Measurements from ENCODE around the gene PLEKHD1. TPM values are rescaled to one million over a fixed set of nuclear protein-coding genes. Genes with fewer than 3 reads are reported as not detected.

Gene PLEKHD1
- total RNA-seq, 1 donor from 2014 or later: not detected

DNA sequence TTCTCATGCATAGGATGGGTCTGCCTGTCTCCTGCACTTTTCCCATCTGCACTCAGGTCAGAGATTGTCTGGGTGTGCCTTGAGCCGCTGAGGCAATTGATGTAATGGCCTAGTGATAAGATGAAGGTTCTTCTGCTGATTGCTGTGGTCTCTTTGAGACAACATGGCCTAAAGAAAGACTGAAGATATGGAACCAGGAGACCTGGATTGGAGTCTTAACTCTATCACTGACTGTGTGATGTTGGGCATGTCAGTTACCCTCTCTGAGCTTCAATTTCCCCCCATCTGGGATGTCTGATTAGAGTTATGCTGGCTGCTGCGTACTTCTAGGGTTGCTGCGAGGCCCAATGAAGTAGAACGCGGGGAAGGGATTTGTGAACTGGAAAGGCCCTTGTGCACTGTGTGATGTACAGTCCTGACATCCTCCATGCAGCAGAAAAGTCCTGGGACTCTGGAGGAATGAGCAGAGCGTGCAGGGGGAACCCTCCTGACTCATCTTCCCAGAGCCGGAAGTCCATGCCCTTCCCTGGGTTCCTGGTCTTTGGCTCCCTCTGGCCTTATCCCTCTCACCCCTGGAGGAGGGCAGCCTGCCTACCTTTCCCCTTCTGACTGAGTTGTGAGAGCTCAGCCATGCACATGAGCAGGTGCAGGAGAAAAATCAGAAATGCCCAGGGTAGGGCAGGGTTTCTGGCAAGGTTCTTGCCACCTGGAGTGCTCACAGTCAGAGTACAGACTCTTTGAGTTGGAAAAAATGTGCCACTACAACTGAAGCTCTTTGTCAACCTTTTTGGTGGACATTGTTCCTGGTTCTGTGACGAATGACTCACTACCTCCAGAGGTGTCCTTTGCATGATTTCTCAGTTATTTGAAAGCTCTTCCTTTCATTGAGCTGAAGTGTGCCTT lies 21.1 kb downstream of the PLEKHD1 start:
- no peak for ATAC-seq

DNA sequence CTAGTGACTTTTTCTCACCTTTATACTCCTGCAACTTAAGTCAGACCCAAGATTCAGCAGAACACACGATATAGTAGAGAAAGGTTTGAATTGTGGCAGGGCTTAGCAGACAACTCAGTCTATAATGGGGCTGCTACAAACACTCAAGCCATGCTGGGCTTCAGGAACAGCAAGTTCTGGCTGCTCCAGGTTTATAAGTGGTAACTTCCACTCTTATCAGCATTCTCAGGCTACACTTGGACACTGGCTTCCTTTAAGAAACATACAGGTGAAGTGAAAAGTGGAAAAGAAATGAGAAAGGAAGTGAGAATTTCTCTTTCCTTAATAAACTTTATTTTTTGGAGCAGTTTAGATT lies 21.7 kb downstream of the PLEKHD1 start:
- ATAC-seq (no peak), DNase-seq (ENCODE audit: low spot score) (no peak)

More for the DNA sequence above, 21.1 kb downstream of the PLEKHD1 start:
- no peak for DNase-seq (ENCODE audit: low spot score)

DNA sequence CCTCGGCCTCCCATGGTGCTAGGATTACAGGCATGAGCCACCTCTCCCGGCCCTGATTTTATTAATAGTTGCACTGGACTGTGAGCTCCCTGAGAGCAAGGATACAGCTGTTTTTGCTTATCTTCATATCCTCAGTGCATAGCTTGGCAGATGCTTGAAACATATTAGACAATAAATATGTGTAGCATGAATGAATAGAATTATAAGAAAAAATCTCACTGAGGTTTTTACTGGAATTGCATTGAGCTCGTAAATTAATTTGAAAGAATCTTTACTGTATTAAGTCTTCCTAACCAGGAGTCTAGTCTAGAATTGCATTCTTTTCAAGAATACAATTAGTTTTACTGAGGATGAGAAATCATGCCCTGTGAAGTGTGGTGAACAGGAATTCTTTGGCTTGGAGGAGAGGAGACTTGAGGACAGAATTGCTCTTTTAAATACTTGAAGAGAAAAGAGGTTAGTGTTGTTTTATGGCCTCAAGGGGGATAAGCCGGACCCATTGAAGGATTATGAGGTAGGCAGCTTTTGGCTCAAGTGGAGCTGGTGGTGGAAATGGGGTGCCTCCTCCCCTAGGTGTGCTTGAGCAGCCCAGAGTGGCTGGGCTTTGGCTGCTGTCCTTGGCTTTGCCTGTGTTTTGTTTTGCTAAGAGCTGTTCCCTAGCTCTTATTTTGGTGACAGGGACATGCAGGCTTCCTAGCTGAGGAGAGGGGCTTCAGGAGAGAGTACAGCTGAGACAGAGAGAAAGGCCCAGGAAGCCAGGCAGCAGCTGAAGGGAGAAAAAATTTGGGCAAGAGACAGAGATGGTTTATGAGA lies 34.0 kb downstream of the PLEKHD1 start:
- ATAC-seq (no peak), DNase-seq (ENCODE audit: low spot score) (no peak)

DNA sequence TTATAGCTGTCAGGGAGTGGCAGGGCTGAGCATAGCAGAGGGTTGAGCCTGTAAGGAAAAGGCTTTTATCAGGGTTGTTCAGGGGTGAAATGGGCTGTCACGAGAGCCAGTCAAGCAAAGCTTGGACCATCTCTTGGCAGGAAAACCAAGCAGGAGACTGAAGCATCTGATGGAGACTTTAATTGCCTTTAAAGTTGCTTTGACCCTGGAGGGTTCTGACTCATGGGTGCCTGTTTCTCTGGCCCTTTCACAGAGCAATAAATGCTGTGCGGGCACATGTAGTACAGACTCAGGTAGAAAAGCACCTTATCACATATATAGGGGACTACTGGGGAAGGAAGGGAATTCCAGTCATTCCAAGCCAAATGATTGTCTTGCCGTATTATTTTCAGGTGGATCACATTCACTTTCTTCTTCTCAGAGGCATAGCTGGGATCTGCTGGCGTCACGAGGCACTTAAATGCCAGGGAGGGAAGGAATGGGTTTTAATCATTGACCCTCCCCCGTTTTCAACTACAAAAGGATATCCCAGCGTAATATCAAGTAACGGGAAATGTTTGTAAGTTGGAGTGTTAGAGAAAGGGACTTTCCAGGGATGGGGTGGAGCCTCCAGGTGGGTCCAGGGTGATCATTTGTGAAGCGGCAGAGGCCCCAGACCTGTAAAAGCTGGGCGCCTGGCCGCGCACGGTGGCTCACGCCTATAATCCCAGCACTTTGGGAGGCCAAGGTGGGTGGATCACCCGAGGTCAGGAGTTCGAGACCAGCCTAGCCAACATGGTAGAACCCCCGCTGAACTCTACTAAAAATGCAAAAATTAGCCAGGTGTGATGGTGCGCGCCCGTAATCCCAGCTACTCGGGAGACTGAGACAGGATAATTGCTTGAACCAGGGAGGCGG lies 34.9 kb downstream of the PLEKHD1 start:
- no peak for DNase-seq (ENCODE audit: low spot score)
- no peak for ATAC-seq

DNA sequence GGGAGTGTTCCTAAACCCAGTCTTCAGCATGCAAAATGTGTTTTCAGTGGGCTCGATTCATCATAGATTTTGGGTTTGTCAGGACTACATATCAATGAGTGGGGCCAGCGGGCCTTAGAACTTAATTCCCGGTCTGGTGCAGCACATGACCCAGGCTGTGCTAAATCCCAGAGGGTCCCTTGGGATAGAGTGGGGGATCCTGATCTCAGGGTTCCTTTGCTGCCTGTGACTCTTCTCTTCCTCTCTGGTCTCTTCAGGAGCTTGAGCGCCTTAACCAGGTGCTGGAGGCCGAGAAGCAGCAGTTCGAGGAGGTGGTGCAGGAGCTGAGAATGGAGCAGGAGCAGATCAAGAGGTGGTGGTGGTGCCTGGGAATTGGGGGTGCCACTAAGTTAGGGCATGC lies 37.5 kb downstream of the PLEKHD1 start:
- DNase-seq (ENCODE audit: low spot score): no peak
- no peak for ATAC-seq

DNA sequence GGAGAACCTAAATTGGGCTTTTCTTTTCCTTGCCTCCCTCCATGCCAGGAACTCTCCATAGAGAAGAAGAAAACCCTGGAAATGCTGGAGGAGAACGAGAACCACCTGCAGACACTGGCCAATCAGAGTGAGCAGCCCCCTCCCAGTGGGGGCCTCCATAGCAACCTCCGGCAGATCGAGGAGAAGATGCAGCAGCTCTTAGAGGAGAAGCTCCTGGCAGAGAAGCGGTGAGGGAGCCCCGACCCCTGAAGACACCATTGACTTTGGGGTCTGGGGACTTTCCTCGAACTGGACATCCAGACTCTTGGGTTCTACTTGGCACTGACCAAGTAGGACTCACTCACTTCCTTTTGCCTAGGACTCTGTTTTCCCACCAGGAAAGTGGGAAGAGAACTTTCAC lies 41.4 kb downstream of the PLEKHD1 start:
- ATAC-seq: no peak
- no peak for DNase-seq (ENCODE audit: low spot score)

DNA sequence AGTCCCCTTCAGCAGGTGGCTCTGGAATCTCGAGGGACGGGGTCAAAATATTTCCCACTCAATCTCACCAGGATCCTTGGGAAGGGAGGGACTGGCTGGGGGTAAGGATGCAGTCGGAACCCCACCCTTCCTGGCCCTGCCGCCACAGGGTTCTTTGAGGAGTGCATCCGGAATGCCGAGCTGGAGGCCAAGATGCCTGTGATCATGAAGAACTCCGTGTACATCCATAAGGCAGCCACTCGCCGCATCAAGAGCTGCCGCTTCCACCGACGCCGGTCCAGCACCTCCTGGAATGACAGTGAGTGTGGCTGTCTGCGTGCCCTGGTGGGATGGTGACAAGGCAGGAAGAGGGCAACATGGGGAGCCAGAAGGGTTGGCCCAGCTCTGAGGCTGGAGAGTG lies 43.1 kb downstream of the PLEKHD1 start:
- ATAC-seq: no peak

DNA sequence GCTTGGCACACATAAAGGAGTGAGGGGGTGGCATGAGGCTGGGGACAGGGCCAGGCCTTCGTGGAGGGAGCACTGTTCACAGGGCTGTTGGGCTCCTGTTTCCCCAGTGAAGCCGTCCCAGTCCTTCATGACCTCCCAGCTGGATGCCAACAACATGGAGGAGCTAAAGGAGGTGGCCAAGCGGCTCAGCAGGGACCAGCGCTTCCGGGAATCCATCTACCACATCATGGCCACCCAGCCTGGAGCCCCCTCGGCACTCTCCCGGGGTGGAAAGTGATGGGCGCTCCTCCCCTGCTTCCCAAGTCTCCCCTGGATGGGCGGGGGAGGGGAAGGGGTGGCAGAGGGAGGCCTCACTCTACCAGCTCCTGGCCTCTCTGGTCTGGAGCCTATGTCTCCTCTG lies 43.6 kb downstream of the PLEKHD1 start:
- ATAC-seq (no peak), DNase-seq (ENCODE audit: low spot score) (no peak)

More for the DNA sequence above, 43.1 kb downstream of the PLEKHD1 start:
- DNase-seq (ENCODE audit: low spot score): no peak

DNA sequence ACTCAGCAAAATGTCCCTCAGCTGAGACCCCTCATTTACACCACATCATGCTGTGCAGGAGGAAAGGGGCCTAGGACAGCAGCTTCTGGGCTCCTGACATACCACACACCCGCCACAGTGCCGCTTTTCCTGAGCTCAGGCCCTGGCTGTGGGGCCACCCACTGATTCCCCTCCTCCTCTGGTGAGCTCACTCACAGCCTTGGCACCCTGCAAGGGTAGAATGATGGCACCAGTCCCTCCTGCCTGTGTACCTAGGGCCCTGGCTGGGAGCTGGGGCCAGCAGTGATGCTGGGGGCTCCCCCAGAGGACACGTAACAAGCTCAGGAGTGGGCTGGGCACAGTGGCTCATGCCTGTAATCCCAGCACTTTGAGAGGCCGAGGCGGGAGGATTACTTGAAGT lies 44.4 kb downstream of the PLEKHD1 start:
- ATAC-seq: no peak
- DNase-seq (ENCODE audit: low spot score): no peak

DNA sequence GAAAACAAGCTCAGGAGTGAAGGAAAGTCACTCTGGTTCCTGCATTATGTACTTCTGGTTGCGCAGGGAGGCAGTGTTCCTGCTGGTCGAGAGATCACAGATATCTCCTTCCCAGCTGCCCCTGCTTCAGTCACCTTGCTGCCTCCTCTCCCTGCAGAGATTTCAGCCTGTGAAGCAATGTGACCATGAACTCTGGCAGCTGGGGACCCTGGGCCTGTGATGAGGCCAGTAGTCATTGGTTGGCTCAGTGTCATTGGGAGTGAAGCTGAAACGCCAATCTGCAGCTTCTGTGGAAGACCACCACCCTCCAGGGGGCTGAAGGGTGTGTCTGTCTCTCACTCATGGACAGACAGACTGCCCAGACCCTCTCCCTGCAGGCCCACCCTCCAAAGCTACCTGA lies 45.0 kb downstream of the PLEKHD1 start:
- ATAC-seq: no peak
- no peak for DNase-seq (ENCODE audit: low spot score)

DNA sequence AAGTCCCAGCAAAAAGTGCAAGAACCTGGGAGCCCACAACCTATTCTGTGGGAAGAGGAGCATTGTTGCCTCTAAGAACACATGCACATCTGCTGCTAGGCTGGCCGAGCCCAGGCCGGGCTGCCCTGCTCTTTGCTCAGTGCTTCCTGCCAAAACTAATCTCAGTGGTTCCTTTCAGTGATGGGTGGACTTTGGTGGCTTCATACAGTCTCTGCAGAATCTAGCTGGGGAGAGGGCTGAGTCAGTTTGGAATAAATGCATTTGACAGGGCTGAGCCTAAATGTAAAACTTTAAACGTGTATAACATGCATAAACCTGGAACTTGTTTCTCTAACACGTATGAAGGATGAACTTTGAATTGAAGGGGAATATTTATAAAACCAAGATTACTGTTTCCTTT lies 45.6 kb downstream of the PLEKHD1 start:
- ATAC-seq (peak; percentile 46), DNase-seq (ENCODE audit: low spot score) (no peak)

DNA sequence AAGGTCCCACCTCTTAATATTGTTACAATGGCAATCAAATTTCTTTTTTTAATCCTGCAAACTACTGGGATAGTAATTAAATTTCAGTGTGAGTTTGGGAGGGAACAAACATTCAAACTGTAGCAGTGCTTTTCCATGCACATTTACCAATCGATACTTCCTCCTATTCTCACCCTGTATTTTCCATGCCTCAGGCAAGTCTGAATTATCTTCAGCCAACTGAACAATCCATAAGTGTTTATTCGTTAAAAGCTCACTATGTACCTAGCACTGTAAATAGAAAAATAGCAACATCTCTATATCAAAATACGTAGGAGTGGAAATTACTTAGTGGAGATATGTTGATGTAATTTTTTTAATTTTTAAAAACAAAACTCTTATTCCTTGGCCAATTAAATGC lies 46.6 kb downstream of the PLEKHD1 start:
- ATAC-seq (no peak), DNase-seq (ENCODE audit: low spot score) (no peak)

DNA sequence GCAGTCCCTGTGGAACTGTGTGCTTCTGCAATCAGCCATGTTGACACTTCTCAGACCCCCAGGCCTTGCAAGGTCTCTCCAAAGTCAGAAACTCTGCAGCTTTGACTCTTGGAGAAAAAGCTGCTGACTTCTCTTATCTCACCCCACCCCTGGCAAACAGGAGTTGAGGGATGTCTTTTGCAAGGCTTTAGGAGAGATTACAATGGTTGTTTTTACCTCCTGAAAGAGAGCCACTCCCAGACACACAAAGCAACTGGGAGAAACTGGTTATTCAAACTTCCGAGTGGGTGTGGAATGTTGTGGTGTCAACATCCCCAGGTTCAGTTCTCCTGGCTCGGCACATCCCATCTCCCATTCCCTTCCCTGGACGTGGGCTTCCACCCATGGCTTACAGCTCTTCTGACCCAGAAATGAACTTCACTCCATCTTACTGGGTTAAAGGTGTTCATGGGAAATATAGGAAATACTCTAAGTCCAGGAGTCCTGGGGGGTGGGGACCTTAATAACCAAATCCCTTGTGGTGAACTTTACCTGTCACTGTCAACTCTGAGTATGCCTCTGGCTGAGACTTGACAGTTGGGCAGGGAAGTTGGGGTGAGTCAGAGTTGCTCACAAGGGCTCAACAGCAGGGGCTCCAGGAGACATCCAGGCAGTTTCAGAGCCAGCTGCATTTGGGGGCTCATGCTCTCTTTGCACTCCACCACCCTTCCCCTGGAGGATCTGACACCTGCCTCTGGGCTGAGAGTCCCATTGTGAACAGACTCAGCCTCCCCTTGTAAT lies 48.2 kb downstream of the PLEKHD1 start:
- no peak for DNase-seq (ENCODE audit: low spot score)
- no peak for ATAC-seq

DNA sequence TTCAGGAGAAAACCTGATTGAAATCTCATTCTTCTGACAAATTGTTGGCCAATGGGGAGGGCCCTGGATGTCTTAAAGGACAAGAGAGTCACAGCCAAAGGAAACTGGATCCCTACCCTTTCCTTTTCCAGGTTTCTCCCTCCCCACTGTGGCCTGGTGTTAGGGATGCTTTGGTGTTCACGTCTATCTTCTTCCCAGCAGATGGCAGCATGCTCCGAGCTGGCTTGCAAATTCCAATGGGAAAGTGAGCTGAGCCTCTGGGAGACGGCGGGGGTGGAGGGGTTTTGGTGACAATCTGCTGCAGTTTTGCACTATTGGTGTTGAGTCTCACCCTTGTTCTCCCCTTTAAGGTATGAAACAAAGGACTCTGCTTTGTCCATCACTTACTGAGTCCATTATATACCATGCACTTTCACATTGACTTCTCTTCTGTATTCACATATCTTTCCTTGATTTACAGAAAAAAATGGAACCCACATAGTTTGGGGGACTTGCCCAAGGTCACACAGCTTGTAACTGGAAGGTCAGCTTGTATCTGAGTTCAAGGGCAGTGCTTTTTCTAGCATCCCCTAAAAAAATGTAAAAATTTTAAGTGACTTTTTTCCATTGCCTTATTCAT lies 50.8 kb downstream of the PLEKHD1 start:
- peak; percentile 85 for ATAC-seq
- peak; percentile 54 for DNase-seq (ENCODE audit: low spot score)

DNA sequence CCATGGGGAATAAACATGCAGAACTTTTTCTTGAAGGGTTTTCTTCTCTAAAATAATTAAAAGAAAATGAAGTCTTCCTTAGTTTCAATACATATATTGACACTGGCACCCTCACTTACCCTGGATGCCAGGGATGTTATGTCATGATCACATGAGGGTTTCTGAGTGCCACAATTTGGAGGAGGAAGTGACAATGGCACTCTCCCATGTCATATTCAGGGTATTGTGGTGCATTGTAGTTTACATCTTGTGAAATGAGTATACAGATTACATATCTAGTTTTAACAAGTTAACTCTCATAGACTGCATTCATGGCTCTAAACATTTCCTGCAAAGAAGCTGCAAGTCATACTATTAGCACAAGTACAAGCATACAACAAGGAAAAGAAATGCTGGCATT lies 52.4 kb downstream of the PLEKHD1 start:
- no peak for DNase-seq (ENCODE audit: low spot score)
- ATAC-seq: no peak

DNA sequence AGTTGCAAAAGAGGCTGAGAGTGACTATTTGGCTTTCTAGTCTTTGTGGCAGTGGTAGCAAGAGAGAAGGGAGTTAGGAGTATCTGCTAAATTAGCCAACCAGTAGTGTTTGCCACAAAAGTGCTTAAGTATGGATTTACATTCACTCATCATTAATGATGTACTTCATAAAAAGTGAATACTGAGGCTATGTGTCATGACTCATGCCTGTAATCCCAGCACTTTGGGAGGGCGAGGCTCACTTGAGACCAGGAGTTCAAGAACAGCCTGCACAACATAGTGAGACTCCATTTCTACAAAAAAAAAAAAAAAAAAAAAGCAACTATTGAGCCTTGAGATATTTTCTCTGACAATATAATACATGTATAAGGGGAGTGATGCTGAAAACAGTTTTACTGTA lies 53.4 kb downstream of the PLEKHD1 start:
- ATAC-seq: no peak

DNA sequence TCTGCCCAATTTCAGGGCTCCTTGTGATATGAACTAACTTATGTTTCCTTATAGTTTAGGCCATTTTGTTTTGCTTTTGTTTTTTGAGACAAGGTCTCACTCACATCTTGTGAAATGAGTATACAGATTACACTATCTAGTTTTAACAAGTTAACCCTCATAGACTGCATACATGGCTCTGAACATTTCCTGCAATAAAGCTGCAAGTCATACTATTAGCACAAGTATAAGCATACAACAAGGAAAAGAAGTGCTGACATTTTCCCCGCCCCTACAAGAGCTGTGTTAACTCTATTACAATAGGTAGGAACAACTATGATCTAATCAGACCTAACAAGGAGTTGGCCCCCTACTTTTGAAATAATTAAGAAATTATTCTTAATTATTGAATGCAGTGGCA lies 54.2 kb downstream of the PLEKHD1 start:
- ATAC-seq (no peak), DNase-seq (ENCODE audit: low spot score) (no peak)

More for the DNA sequence above, 53.4 kb downstream of the PLEKHD1 start:
- DNase-seq (ENCODE audit: low spot score): no peak

DNA sequence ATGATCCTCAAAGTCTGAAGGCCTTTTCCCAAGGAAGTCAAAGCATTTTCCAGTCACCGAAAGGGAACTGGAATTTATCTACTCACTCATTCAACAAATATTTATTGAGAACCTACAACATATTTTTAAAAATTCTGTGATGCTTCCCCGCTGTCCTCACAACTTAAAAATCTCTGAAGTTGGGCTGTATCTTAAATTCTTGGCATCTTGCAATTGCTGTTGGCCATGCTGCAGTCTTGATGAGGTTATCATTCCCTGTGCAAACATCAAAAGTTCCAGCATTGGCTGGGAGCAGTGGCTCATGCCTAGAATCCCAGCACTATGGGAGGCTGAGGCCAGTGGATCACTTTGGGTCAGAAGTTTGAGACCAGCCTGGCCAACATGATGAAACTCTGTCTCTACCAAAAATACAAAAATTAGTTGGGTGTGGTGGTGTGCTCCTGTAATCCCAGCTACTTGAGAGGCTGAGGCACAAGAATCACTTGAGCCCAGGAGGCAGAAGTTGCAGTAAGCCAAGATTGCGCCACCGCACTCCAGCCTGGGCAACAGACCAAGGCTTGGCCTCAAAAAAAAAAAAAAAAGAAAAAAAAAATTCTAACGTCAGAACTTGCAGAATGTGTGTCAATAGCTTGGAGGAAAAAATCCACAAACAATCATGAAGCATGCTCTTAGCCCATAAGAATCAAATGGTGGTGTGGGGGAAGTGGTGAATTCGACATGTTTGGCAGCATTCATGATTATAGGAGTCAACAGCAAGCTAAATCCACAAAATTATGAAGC lies 55.3 kb downstream of the PLEKHD1 start:
- peak; percentile 79 for DNase-seq (ENCODE audit: low spot score)

More for the DNA sequence above, 55.3 kb downstream of the PLEKHD1 start:
- ATAC-seq: peak; percentile 65

All from left lobe of liver (tissue), 2 donors.